Dermis blood vessel endothelial cell (primary cell): Measurements from ENCODE around the gene ADAMTSL4. TPM values are rescaled to one million over a fixed set of nuclear protein-coding genes. Genes with fewer than 3 reads are reported as not detected.
"Not testable (repeated sequence)": the region's sequence is repeated elsewhere in the genome, so short reads cannot be mapped to it uniquely, and the experiment has no call there.

Experiments
- DNase-seq: peaks from one replicate; pipeline ENCODE4 v3.0.0; 2010
- total RNA-seq: library from RNA; depleted of rRNA; stranded (reverse); fragments of >200 nt; gene quantifications from 2 replicates; pipeline ENCODE4 v1.2.3, GENCODE V29; 2014

The ADAMTSL4 gene
- total RNA-seq, 1 donor from 2014 or later = 0.17 TPM

DNA sequence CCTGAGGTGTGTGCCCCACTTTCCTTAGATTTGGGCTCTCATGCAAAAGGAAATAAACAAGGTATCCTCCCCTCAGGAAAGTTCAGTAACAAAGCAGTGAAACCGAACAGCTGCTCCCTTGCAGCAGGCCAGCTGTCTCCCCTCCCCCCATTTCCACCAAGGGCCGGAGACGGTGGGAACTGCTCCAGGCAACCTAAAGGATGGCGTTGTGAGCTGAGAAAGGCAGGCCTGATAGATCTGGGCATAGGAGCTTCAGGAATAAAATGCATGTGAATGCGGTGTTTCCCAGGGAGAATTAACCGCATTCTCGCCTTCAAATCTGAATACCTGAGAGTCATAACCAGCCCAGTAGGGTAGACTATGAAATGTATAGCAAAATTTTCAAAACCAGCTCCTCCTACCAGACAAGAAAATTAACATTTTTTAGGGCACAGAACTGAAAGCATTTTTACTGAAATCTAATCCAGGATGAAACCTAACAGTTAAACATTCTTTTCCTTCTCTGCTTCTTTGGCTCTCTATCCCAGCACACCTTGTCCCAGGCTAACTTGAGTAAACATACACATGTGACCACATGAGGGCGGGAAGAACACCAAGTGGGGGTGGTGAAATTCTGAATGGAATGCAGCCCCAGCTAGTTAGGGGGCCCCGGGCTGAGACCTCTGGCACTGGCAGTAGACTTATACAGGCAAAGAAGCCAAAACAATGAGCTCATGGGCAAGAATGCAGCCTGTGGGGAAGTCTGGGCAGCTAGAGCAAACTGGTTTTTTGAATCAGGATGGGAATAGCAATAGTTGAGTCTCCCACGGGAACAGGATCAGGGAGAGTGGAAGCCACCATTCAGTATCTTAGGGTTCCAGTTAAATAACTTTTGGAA lies 18.7 kb downstream of the ADAMTSL4 start:
- DNase-seq = peak; percentile 97

DNA sequence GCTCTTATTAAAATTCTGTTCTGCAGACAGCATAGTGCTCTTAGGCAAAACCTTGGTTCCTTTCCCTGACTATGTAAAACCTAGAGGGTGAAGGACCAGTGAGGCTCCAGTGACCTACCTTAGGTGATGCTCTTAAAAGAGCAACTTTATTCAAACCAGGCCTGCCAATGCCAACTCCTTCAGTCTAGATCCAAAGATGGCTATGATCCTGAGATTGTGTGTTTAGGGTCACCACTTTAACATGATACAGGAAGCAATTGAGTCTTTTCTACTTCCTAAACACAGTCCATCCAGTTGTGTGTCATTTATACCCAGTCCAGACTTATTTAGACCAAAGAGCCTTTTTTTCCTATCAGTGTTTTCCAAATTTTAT lies 19.4 kb downstream of the ADAMTSL4 start:
- no peak for DNase-seq

DNA sequence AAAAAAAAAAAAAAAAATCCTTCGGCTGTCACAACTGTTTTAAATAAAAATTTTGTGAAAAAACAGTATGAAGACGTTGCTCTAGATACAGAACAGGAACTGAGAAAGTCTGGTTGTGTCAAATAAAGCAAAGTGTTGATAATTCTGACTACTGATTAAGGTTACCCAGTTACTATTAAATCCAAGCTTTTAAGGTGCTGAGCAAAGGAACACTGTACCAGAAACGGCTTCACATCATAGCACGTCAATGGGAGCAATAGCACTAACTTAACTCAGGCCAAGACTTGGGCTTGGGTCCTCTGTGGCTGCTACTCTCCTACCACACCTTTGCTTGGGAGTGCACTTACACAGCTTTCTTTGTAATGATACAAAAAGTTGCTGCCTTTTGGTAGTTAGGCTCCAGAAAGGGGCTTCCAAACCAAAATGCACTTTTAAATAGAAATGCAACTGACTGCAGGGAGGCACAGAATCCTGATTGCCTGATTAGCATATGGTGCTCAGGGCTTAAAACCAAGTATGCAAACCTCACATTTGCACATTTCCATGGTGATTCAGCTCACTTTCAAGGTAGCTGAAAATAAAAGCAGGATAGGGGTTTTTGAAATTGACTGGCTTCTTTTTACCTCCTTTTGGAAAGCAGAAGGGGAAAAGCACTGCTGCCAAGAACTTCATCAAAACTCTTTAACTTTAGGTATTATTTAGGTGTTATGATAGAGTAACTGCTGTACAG lies 23.9 kb downstream of the ADAMTSL4 start:
- DNase-seq = no peak

DNA sequence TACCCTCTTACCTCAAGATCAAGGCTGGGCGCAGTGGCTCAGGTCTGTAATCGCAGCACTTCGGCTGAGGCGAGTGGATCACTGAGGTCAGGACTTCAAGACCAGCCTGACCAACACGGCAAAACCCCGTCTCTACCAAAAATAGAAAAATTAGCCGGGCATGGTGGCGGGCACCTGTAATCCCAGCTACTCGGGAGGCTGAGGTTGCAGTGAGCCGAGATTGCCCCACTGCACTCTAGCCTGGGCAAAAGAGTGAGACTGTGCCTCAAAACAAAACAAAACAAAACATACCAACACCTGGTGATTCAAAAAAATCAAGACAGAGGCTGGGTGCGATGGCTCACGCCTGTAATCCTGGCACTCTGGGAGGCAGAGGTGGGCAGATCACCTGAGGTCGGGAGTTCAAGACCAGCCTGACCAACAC lies 24.5 kb downstream of the ADAMTSL4 start:
- not testable (repeated sequence) for DNase-seq

GRCh38 chr1:150574260-150575071 lies 25.3 kb downstream of the ADAMTSL4 start:
- DNase-seq = no peak

DNA sequence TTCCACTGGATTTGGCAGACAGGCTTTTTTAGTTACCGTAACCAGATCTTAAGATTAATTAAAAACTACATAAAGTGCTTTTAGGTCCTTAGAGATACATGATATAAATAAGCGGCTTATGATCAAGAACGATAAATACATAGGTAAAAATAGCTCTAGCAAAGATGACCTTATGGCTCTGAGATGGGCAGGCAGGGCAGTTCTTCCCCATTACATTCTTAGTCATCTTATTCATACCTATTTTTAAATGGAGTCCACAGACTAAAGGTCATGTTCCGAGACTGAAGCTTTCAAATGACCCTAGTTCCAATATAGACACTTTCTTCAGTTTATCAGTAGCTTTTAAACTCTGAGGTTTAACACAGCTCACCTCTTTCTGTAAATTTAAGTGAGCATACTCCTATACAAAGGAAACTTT lies 25.9 kb downstream of the ADAMTSL4 start:
- DNase-seq = no peak

- DNase-seq = no peak
Measured at GRCh38 chr1:150575518-150576366, 26.5 kb downstream of the ADAMTSL4 start.

DNA sequence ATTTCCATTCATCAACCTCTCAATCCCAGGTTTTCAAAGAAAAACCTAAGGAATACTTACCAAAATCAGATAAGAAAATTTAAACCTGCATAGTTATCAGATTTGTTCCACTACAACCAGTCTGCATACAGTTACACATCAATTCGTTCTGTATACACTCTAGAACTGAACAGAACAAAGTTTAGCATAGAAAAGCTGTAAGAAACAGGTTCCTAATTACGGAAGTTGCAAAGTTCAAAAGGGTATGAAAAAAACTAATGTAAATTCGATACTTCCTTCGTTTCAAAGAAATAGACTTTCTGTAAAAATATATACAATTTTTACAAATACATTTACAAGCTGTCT lies 27.1 kb downstream of the ADAMTSL4 start:
- DNase-seq = no peak

DNA sequence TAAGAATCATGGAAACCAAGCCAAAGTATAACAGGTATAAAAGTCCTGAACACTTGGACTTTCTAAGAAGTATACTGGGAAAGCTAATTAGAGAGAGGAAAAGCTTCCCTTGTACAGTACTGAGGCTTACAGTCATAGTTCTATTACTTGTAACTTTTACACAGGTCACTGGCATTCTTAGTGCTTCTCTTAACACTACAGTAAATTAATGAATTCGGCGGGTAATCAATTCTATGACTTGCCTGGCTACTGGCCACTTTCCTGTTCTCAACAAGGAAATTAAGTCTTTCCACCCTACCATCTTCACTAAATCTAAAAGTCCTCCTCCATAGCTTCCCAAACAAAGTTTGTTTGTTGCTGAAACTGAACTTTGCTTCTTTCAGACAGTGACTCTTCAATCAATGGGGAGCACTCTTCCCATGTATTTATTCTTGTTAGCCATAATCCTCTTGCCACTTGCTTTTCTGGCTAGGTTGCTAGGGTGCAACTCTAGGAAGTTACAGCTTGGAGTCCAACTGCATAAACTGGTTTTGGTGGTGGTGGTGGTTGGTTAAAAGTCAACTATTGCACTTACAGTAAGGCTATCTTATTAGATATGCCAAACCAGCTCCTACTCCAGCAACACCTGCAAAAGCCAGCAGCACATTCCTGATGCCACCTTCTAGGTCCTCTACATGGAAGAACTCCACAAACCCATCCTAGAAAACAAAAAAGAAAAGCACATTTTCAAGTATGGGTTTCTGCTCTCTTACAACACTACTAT lies 27.8 kb downstream of the ADAMTSL4 start:
- peak; percentile 41 for DNase-seq

DNA sequence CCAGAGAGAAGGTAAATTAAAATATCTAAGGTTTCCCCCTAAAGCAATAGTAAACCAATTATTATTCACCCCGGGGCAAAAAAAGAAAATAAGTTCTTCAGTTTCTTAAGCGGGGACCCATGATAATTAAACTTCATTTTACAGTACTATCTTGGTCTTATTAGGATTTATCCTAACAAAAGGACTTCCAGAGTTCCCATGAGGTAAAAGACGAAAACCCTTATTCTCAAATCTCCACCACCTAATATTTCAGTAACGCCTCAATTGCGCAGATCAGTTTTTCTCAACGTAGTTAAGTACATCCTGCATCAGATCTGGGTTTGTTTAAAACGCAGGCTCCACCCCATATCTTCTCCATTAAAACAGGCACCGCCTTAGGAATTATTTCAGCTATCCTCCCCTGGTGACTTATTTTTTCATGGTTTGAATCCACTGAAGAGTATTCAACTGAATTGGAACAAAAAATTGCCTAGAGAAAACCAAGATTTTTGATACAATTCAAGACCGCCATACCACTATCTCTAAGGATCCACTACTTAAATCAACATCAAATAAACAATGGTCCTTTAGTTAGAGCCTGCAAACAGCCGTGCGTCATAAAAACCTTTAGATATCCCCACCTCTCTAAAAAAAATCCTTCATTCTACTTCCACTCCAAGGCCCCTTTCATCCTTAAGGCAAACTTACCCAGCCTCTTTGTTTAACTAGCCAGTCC lies 28.5 kb downstream of the ADAMTSL4 start:
- peak; percentile 51 for DNase-seq

GRCh38 chr1:150578272-150579109 lies 29.3 kb downstream of the ADAMTSL4 start:
- DNase-seq = peak; percentile 95

DNA sequence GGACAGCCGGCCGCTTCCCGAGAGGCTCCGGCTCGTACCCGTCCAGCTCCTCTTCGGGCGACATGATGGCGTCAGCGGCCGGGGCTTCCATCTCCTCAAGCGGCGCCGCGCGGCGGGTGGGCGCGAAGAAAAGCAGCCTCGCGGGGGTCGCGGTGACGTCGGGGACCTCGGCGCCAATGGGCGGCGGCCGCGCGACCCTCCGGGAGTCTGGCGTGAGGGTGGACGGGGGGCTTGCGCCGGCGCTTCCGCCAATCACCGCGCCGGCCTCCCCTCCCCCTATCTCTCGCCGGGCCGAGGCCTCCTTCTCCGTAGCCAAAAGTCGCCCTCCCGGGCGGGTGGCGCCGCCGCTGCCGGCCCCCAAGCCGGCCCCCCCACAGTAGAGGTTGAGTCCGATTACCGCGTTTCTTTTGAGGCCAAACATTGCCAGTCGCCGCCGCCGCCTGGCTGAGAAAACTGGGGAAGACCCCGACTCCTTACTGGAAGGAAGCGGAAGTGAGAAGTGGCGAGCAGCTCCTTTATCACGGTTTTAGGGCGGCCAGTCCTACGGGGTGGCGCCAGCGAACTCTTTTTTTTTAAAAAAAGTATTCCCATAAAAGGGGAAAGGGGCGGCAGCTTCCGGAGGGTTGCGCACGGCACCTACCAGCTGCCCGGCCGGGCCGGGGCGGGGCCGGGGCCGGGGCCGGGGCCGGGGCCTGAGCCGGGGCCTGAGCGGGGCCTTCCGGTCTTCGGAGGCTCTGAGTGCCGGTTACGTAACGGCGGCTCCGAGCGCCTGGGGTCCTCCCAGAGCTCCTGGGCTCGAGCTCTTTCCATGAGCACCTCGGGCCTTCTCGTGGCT lies 30.1 kb downstream of the ADAMTSL4 start, which contains the start of gene MCL1:
TSS of gene MCL1 (minus strand) at position 501 of the 835 bp plus-strand sequence. CDS start at position 421, 80 bp downstream.
- peak; percentile 95 for DNase-seq

- no peak for DNase-seq
Measured at GRCh38 chr1:150579945-150580642, 30.9 kb downstream of the ADAMTSL4 start.

GRCh38 chr1:150580966-150581365 lies 31.8 kb downstream of the ADAMTSL4 start:
- not testable (repeated sequence) for DNase-seq

DNA sequence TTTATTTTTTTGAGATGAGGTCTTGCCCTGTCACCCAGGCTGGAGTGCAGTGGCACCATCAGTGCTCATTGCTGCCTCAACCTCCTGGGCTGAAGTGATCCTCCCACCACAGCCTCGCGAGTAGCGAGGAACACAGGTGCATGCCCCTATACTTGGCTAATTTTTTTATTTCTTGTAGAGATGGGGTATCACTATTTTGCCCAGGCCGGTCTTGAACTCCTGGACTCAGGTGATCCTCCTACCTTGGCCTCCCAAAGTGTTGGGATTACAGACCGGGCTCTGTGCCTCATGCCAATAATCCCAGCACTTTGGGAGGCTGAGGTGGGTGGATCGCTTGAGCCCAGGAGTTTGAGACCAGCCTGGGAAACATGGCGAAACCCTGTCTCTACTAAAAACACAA lies 32.2 kb downstream of the ADAMTSL4 start:
- not testable (repeated sequence) for DNase-seq

- DNase-seq = not testable (repeated sequence)
Measured at GRCh38 chr1:150581962-150582361, 32.8 kb downstream of the ADAMTSL4 start.

DNA sequence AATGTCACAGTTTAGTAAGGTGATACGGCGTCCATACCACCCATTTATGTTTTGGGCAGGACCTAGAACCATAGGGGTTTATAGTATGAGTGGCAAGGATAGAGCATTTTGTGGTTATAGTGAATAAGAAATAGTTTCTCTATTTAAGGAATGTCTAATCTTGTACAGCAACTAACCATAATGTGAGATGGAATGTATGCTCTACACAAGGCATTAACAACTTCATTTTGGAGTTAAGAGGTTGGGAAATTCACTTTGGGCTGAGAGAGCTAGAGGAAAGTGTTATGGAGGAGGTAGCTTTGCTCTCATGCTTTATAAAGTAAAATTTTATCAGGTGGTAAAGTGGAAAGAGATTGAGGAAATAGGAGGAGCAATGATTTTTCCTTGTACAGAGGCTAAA lies 33.2 kb downstream of the ADAMTSL4 start:
- DNase-seq = no peak
